H1 (cell line): ENCODE data around the gene TBRG4.

Experiments used
- CTCF ChIP-seq, 3 experiments: IDR thresholded peaks; 1 replicate in 2 of 3; 2 replicates in 1 of 3; pipeline versions ENCODE4 v1.5.1 to v1.6.1; 2011; ENCODE audit warnings: low read length in 3 of 3, mild to moderate bottlenecking in 3 of 3, inconsistent platforms in 2 of 3, low read depth in 1 of 3, moderate library complexity in 1 of 3; ENCODE audit not compliant: insufficient read depth in 1 of 3; ENCODE audit errors: control extremely low read depth in 1 of 3
- FOSL1 ChIP-seq: IDR thresholded peaks from 2 replicates; pipeline ENCODE4 v1.6.1; 2011; ENCODE audit warnings: mild to moderate bottlenecking, low read depth, low read length, moderate library complexity; ENCODE audit not compliant: insufficient read depth
- GABPA ChIP-seq: IDR thresholded peaks from 2 replicates; pipeline ENCODE4 v1.6.1; 2011; ENCODE audit warnings: mild to moderate bottlenecking, low read length, moderate library complexity, borderline replicate concordance; ENCODE audit not compliant: insufficient read depth
- JUN ChIP-seq: IDR thresholded peaks from 2 replicates; pipeline ENCODE4 v1.6.1; 2011; ENCODE audit warnings: low read depth, mild to moderate bottlenecking, improper control_type of control experiment, low read length
- JUND ChIP-seq: IDR thresholded peaks from 2 replicates; pipeline ENCODE4 v1.6.1; 2011; ENCODE audit warnings: mild to moderate bottlenecking, improper control_type of control experiment, low read length
- KDM4A ChIP-seq: IDR thresholded peaks from one replicate; pipeline ENCODE4 v1.7.1; 2012; ENCODE audit warnings: low read depth, mild to moderate bottlenecking, moderate library complexity, low read length, inconsistent platforms; ENCODE audit not compliant: severe bottlenecking
- NRF1 ChIP-seq: IDR thresholded peaks from 2 replicates; pipeline ENCODE4 v1.6.1; 2011; ENCODE audit warnings: mild to moderate bottlenecking, low read depth, low read length, improper control_type of control experiment
- POLR2A ChIP-seq, 2 experiments: IDR thresholded peaks; 1 replicate in 1 of 2; 2 replicates in 1 of 2; pipeline ENCODE4 v1.6.1; 2011; ENCODE audit warnings: low read depth in 2 of 2, low read length in 2 of 2, mild to moderate bottlenecking in 2 of 2; ENCODE audit errors: control extremely low read depth in 1 of 2
- RXRA ChIP-seq: IDR thresholded peaks from 2 replicates; pipeline ENCODE4 v1.6.1; 2011; ENCODE audit warnings: low read depth, mild to moderate bottlenecking, low read length, moderate library complexity; ENCODE audit not compliant: insufficient read depth
- SP1 ChIP-seq: IDR thresholded peaks from 2 replicates; pipeline ENCODE4 v1.6.1; 2011; ENCODE audit warnings: low read depth, low read length
- TAF7 ChIP-seq: optimal IDR thresholded peaks from 2 replicates; pipeline ENCODE3; 2011; ENCODE audit warnings: low read depth, mild to moderate bottlenecking, inconsistent platforms, low read length, moderate library complexity, borderline replicate concordance

DNA sequence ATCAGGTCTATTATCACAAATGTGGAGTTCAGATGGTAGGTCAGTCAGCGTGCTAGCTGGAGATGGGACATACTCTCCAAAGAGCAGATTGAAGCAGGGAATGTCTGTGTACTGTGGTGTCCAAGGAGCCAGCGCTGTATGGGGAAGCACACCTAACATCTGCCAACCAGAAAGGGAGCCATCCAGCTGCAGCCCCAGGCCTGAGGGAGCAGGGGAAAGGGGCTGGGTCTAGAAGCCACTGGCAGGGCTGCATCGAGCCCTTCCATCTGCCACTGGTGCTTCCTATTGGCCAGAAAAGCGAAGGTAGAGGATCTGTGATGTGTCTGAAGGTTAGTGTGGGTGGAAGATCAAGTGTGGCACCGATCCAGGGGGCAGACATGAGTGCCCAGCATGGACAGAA lies 38.1 kb upstream of the TBRG4 start:
- no peak for TF ChIP-seq CTCF (IDR thresholded peaks at IDR 0.05; ENCODE audit: control extremely low read depth in 1 of 3, insufficient read depth in 1 of 3, low read depth in 1 of 3, low read length in 3 of 3)
- TF ChIP-seq RXRA = no peak
- no peak for TF ChIP-seq JUND
- no peak for TF ChIP-seq TAF7
- no peak for TF ChIP-seq KDM4A
- TF ChIP-seq JUN = no peak
- TF ChIP-seq FOSL1 = no peak
- no peak for TF ChIP-seq POLR2A (IDR thresholded peaks at IDR 0.05; ENCODE audit: control extremely low read depth in 1 of 2, low read depth in 2 of 2, low read length in 2 of 2)
- no peak for TF ChIP-seq NRF1
- TF ChIP-seq GABPA = no peak
- no peak for TF ChIP-seq SP1
